Measurements from ENCODE around the gene NDFIP2. TPM values are rescaled to one million over a fixed set of nuclear protein-coding genes. Genes with fewer than 3 reads are reported as not detected.

Gene NDFIP2
- polyA plus RNA-seq, 2 of the 4 experiments (the other 2 are of a cell fraction): 23.2 to 39.9 TPM

GRCh38 chr13:79462895-79463294, 18.1 kb upstream of the NDFIP2 start:
- FAIRE-seq (no peak), ATAC-seq (no peak), DNase-seq (ENCODE audit: low read depth in 1 of 2, low spot score in 1 of 2) (no peak)
- Histone ChIP-seq H3K4me3 (no peak overlapping the region), H3K4me1 (no peaks in the 10 kb centered on the region), H3K4me2 (no peak overlapping the region), H3K9me3 (no peaks in the 10 kb centered on the region), H3K27ac (no peak overlapping the region)
- CTCF ChIA-PET: interaction anchor here (1.2 kb wide), 1 partner anchor 27 kb away, joined by 3 read pairs; no protein-coding TSS in a partner anchor
- TF ChIP-seq KDM5A (IDR thresholded peaks at IDR 0.05): no peak
- no peak for TF ChIP-seq HOXA7 (CRISPR knock-in tag; IDR thresholded peaks at IDR 0.05)
- no peak for TF ChIP-seq RNF2 (IDR thresholded peaks at IDR 0.05; ENCODE audit: borderline replicate concordance, low read depth)
- TF ChIP-seq CTCF (IDR thresholded peaks at IDR 0.05): no peak
- POLR2A ChIA-PET: interaction anchor here (1.1 kb wide), 1 partner anchor 18 kb away, joined by 3 read pairs; the partner anchor contains the start of gene NDFIP2

- 96% methylated on average over 1 of the region's 1 CpG for WGBS (ENCODE audit: missing lambda C conversion rate)
- H3K4me3 ChIP-seq: no peak overlapping the region
- ATAC-seq (no peak), DNase-seq (ENCODE audit: low read depth in 1 of 2, low spot score in 1 of 2) (no peak), FAIRE-seq (no peak)
- H3K4me1 ChIP-seq: no peaks in the 10 kb centered on the region
- CTCF ChIA-PET: interaction anchor here (0.7 to 1.9 kb wide), 2 partner anchors 18 to 1715 kb away, joined by 3 read pairs; no protein-coding TSS in a partner anchor
- H3K27ac ChIP-seq: no peak overlapping the region
- TF ChIP-seq HOXB13 (CRISPR knock-in tag; IDR thresholded peaks at IDR 0.05; ENCODE audit: low read depth): no peak
- TF ChIP-seq HDAC2 (IDR thresholded peaks at IDR 0.05): no peak
- no peak for TF ChIP-seq EHMT2 (IDR thresholded peaks at IDR 0.05; ENCODE audit: low read depth)
- no peak for TF ChIP-seq CEBPB (IDR thresholded peaks at IDR 0.05)
- no peak for TF ChIP-seq HMGXB4 (CRISPR knock-in tag; IDR thresholded peaks at IDR 0.05; ENCODE audit: borderline replicate concordance)
- TF ChIP-seq ZNF302 (CRISPR knock-in tag; IDR thresholded peaks at IDR 0.05): no peak
- no peak for TF ChIP-seq CHD4 (IDR thresholded peaks at IDR 0.05; ENCODE audit: borderline replicate concordance)
- TF ChIP-seq ESRRA (IDR thresholded peaks at IDR 0.05; ENCODE audit: borderline replicate concordance, low read length): no peak
- TF ChIP-seq MAZ (IDR thresholded peaks at IDR 0.05; ENCODE audit: borderline replicate concordance, low read depth, low read length): no peak
- TF ChIP-seq CBX8 (IDR thresholded peaks at IDR 0.05): no peak
- no peak for TF ChIP-seq PHF8 (IDR thresholded peaks at IDR 0.05; ENCODE audit: borderline replicate concordance, low read depth)
- no peak for TF ChIP-seq KDM1A (IDR thresholded peaks at IDR 0.05; ENCODE audit: low read depth)
- H3K9me3 ChIP-seq: no peaks in the 10 kb centered on the region
- H3K4me2 ChIP-seq: no peak overlapping the region
- POLR2A ChIA-PET: no interaction called here
Measured at GRCh38 chr13:79463604-79464003, 17.4 kb upstream of the NDFIP2 start.

- TF ChIP-seq FOSB (CRISPR knock-in tag; IDR thresholded peaks at IDR 0.05) (no peak), NR3C1 (IDR thresholded peaks at IDR 0.05) (no peak), HOXA7 (CRISPR knock-in tag; IDR thresholded peaks at IDR 0.05) (no peak), ZNF302 (CRISPR knock-in tag; IDR thresholded peaks at IDR 0.05) (no peak), CHD2 (IDR thresholded peaks at IDR 0.05; ENCODE audit: low read length, partially characterized antibody) (no peak), EHMT2 (IDR thresholded peaks at IDR 0.05; ENCODE audit: low read depth) (no peak), SREBF2 (IDR thresholded peaks at IDR 0.05) (no peak), MAZ (IDR thresholded peaks at IDR 0.05; ENCODE audit: borderline replicate concordance, low read depth, low read length) (no peak), CHD4 (IDR thresholded peaks at IDR 0.05; ENCODE audit: borderline replicate concordance) (no peak), ELK1 (IDR thresholded peaks at IDR 0.05; ENCODE audit: low read depth, low read length) (no peak), MYC (IDR thresholded peaks at IDR 0.05; ENCODE audit: borderline replicate concordance, low read length) (no peak), EHF (CRISPR knock-in tag; IDR thresholded peaks at IDR 0.05) (no peak), TFCP2L1 (CRISPR knock-in tag; IDR thresholded peaks at IDR 0.05) (no peak), POLR2AphosphoS2 (conservative IDR thresholded peaks at IDR 0.05; ENCODE audit: low read length) (no peak), HES2 (IDR thresholded peaks at IDR 0.05) (no peak), RCOR1 (IDR thresholded peaks at IDR 0.05; ENCODE audit: low read depth, low read length) (no peak)
- no peak overlapping the region for H3K4me2 ChIP-seq
- ChIA-PET POLR2A (no interaction called here), CTCF (no interaction called here)
- H3K27ac ChIP-seq: no peak overlapping the region
- FAIRE-seq: no peak
- H3K4me3 ChIP-seq: no peak overlapping the region
- ATAC-seq: no peak
- no peaks in the 10 kb centered on the region for H3K9me3 ChIP-seq
- no peak for DNase-seq (ENCODE audit: low read depth in 1 of 2, low spot score in 1 of 2)
- H3K4me1 ChIP-seq: no peaks in the 10 kb centered on the region
- WGBS (ENCODE audit: missing lambda C conversion rate): 63% methylated on average over 2 of the region's 2 CpGs
Measured at GRCh38 chr13:79466872-79467271, 14.1 kb upstream of the NDFIP2 start.

All from A549 (cell line).